D721Med (cell line): Measurements from ENCODE around the gene BET1L.

ENCODE experiments used
- DNase-seq: peaks from one replicate; pipeline ENCODE4 v3.0.0; 2011; ENCODE audit warnings: low spot score; ENCODE audit not compliant: insufficient read length
- FAIRE-seq: peaks from 2 replicates; lab custom pipeline; 2011; peaks lifted over from hg19 to GRCh38; lab: Jason Lieb, UNC
- CTCF ChIP-seq: IDR thresholded peaks from 2 replicates; pipeline ENCODE4 v1.5.1; 2012; ENCODE audit warnings: mild to moderate bottlenecking, control low read depth; ENCODE audit not compliant: insufficient read depth; ENCODE audit errors: missing control alignments

The BET1L gene

GRCh38 chr11:213111-213510 lies 5.9 kb upstream of the BET1L start:
- no peak for TF ChIP-seq CTCF
- FAIRE-seq, result no peak
- DNase-seq, result no peak

GRCh38 chr11:212150-213100 lies 5.2 kb upstream of the BET1L start:
- TF ChIP-seq CTCF, result no peak
- DNase-seq (no peak), FAIRE-seq (no peak)

GRCh38 chr11:211741-212140 lies 4.5 kb upstream of the BET1L start:
- no peak for TF ChIP-seq CTCF
- no peak for FAIRE-seq
- no peak for DNase-seq

- TF ChIP-seq CTCF, result no peak
- FAIRE-seq (no peak), DNase-seq (no peak)
These were observed 4.1 kb upstream of the BET1L start for GRCh38 chr11:211295-211694.

GRCh38 chr11:210803-211180 lies 3.6 kb upstream of the BET1L start:
- FAIRE-seq, result no peak
- no peak for TF ChIP-seq CTCF
- no peak for DNase-seq

GRCh38 chr11:210122-210802 lies 3.1 kb upstream of the BET1L start:
- no peak for DNase-seq
- TF ChIP-seq CTCF, result no peak
- FAIRE-seq, result no peak
